NB4 (cell line): ENCODE results near the gene CERS3.

Experiments
- DNase-seq: peaks from one replicate; pipeline ENCODE4 v3.0.0; 2010; ENCODE audit warnings: low read depth
- H3K4me3 ChIP-seq: one replicate; pipeline ENCODE4 v1.5.1; 2011; ENCODE audit warnings: mild to moderate bottlenecking, low read depth, low read length, moderate library complexity
- CTCF ChIP-seq: IDR thresholded peaks from one replicate; pipeline ENCODE4 v1.5.1; 2012; ENCODE audit warnings: low read depth, low read length
- MAX ChIP-seq: IDR thresholded peaks from 2 replicates; pipeline ENCODE4 v1.6.1; 2011; ENCODE audit warnings: low read depth, low read length
- MYC ChIP-seq: IDR thresholded peaks from 2 replicates; pipeline ENCODE4 v1.6.1; 2011; ENCODE audit warnings: low read depth, low read length
- POLR2A ChIP-seq: IDR thresholded peaks from 2 replicates; pipeline ENCODE4 v1.6.1; 2011; ENCODE audit warnings: mild to moderate bottlenecking; ENCODE audit not compliant: insufficient read length; ENCODE audit errors: extremely low read depth

CERS3 gene

GRCh38 chr15:100393008-100393407 is 135.7 kb downstream of the CERS3 start:
- H3K4me3 ChIP-seq: no peak overlapping the region
- DNase-seq: no peak
- TF ChIP-seq CTCF (no peak), MAX (no peak), MYC (no peak), POLR2A (no peak)

- no peak overlapping the region for H3K4me3 ChIP-seq
- no peak for DNase-seq
- no peak for TF ChIP-seq MYC
Observed at GRCh38 chr15:100385300-100386050, 143.3 kb downstream of the CERS3 start.

- DNase-seq: no peak
- H3K4me3 ChIP-seq: no peak overlapping the region
- no peak for TF ChIP-seq CTCF
- no peak for TF ChIP-seq MYC
- no peak for TF ChIP-seq POLR2A
- no peak for TF ChIP-seq MAX
Observed at GRCh38 chr15:100384108-100384410, 144.7 kb downstream of the CERS3 start.

GRCh38 chr15:100383302-100384107 is 145.2 kb downstream of the CERS3 start:
- no peak overlapping the region for H3K4me3 ChIP-seq
- DNase-seq: peak; percentile 63
- TF ChIP-seq CTCF (peak; percentile 53), POLR2A (no peak)

GRCh38 chr15:100373942-100374341 is 154.8 kb downstream of the CERS3 start:
- DNase-seq: no peak
- no peak overlapping the region for H3K4me3 ChIP-seq
- TF ChIP-seq CTCF (no peak), MYC (no peak), MAX (no peak), POLR2A (no peak)

- no peak for DNase-seq
- TF ChIP-seq CTCF (no peak), MAX (no peak), POLR2A (no peak), MYC (no peak)
- no peak overlapping the region for H3K4me3 ChIP-seq
Observed at GRCh38 chr15:100373120-100373896, 155.4 kb downstream of the CERS3 start.
